ENCODE results near the gene CYREN.
"Not testable (repeated sequence)": the region's sequence is repeated elsewhere in the genome, so short reads cannot be mapped to it uniquely, and the experiment has no call there.

Gene CYREN

DNA sequence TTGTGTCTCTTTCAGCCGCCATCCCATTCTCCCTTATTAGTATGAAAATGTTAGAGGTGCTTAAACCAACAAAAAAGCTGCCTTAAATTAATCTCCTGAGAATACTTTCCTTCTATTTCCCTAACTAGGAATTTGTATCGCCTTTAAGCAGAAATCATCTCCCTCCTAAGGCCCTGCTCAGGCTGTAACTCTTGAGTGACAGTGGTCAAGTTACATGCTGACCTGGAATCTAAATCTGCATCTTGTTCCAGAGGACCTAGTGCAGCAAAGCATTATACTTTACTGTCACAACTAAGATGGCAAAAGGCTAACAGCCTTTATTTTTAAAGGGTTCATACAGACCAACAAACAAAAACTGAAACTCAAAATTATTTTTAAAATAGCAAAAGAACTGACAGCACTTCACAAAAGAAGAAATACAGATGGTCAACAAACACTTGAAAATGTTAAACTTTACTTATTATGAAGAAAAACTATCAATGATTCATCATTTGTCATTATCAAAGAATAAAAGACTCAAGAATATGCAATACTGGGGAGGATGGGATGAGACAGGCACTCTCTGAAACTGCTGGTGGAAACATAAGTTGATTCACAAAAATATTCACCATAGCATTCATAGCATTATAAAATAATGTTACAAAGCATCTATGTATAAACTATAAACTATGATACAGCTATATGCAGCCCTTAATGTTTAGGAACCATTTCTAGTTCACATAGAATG is 11.0 kb downstream of the CYREN start:
- DNase-seq (ENCODE audit: low spot score) = no peak

DNA sequence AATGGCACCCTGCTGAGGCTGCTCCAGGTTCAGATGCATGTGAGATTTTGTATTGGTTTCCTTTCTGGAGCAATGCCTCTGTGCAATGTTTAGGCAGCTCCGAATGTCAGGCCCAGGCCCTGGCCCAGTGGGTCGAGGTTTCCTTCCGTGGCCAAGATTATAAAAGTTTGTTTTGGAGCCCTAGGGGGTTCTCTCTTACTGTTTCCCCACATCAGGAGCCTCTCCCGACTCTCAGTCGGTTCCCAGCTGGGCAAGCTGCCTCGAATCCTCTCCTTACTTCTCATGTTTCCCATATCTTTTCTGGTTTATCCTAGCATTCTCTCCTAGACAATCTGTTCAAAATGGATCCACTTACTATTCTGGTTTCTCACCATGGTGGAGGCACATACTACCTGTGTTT is 11.6 kb downstream of the CYREN start:
- DNase-seq (ENCODE audit: low spot score) = no peak

DNA sequence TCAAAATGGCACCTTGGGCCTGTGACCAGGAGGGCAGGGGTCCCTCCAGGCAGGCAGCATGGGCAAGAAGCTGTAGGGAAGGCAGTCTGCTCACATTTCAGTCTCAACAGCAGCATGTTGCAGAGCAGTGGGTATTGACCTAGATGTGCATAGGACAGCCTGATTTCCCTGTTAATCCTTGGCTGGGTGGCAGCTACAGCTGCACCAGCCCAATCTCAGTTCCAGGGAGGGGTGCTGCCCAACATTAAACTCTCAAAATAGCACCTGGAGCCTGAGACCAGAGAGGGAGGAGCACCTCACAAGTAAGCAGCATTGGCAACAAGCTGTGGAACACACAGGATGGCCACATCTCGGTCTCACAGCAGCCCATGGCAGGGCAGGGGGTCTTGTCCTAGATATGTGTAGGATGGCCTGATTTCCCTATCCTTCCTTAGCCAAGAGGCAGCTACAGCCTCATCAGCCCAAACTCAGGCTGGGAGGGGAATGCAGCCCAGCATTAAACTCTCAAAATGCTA is 12.3 kb downstream of the CYREN start:
- no peak for DNase-seq (ENCODE audit: low spot score)

DNA sequence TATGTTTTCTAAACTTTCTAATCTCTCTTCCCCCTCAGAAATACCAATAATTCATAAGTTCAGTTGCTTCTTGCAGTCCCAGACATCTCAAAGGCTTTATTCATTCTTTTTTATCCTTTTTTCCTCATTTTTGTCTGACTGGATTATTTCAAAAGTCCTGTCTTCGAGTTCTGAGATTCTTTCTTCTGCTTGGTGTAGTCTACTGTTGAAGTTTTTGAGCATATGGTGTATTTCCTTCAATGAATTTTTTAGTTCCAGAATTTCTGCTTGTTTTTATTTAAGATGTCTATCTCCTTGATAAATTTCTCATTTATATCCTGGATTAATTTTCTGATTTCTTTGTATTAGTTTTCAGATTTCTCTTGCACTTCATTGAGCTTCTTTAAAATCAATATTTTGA is 14.2 kb downstream of the CYREN start:
- DNase-seq (ENCODE audit: low spot score) = no peak

DNA sequence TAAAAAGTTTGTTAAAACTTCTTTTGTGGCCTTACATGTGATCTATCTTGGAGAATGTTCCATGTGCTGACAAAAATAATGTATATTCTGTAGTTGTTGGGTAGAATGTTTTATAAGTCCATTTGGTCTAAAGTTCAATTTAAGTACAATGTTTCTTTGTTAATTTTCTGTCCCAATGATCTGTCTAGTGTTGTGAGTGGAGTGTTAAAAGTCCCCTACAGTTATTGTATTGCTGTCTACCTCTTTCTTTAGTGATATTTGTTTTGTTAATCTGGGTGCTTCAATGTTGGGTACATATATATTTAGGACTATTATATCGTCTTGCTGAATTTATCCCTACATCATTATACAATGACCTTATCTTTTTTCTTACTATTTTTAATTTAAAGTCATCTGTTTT is 15.8 kb downstream of the CYREN start:
- no peak for DNase-seq (ENCODE audit: low spot score)

DNA sequence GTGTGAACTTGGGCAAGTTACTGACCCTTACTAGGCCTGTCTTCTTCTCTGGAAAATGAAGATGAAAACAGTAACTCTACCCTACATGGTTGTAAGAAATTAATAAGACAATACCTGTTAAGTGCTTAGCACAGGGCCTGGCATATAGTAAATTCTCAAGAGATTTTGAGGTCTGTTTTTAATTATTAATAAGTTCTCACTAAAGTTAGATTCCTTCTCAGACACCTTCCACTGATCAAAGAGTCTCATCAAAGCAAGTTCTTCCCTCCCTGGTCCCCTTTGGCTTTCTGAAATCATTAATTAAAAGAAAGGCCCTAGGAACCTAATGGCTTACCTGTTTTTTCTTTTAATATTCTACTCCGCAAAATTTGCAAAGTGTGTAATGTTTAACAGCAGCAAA is 18.1 kb downstream of the CYREN start:
- no peak for DNase-seq (ENCODE audit: low spot score)

DNA sequence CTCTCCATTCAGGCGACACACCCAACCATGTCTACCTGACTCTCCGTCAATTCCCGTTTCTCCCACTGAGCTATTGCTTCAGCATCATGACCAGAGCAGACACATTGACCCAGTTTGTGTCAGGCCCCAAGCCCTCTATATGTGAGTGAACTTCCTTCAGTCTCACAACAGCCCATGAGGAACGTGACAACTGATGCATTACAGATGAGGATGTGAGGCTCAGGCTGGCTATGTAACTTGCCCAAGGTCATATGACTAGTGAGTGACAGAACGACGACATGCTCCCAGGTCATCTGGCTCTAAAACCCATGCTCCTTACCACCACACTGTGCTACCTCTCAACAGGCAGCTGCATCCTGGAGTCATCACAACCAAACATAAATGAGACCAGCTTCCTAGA is 19.0 kb downstream of the CYREN start:
- DNase-seq (ENCODE audit: low spot score) = no peak

DNA sequence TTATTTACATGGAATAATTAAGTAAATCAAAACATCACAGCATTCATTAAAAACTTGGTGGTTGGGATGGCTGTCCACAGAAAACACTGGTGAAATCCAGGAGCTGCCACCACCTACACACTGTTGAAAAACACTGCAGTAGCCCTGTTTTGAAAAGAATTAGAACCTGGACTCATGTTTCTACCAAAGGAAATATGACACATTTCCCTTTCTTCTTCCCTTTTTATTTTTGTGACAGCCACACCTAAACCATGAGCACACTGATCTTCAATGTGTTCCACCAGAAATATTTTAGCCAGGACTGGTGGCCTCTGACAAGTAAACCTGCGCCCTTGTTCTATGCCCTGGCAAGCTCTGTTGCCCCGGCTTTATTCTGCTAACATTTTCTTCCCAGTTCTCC is 19.4 kb downstream of the CYREN start:
- no peak for DNase-seq (ENCODE audit: low spot score)

DNA sequence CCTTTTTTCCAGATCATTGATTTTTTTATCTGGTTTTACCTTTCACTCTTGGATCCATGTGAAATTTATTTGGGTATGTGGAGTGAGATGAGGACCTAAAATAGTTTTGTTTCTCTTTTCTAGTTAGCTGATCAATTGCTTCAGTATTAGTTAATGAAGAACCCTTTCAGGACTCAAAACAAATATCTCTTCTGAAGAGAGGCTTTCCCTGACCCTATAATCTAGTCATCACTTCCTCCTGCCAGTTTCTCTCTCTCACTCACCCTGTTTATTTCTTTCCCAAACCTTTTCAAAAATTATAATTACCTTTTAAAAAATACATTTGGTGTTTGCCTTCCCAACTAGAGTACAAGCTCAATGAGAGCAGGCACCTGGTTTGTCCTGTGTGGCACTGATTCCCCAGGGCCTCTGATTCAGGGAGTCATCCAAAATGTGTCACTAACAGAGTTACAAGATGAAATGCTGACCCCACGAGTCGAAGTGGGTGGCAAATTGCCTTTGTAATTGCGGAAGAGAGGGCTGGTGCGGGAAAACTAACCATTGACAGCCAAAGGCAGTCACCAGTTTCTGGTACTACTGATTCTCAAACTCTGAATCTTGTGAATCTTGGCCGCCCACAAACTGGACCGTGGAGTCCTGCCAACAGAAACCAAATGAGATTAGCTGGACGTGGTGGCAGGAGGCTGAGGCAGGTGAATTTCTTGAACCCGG is 20.3 kb downstream of the CYREN start:
- DNase-seq (ENCODE audit: low spot score) = no peak

DNA sequence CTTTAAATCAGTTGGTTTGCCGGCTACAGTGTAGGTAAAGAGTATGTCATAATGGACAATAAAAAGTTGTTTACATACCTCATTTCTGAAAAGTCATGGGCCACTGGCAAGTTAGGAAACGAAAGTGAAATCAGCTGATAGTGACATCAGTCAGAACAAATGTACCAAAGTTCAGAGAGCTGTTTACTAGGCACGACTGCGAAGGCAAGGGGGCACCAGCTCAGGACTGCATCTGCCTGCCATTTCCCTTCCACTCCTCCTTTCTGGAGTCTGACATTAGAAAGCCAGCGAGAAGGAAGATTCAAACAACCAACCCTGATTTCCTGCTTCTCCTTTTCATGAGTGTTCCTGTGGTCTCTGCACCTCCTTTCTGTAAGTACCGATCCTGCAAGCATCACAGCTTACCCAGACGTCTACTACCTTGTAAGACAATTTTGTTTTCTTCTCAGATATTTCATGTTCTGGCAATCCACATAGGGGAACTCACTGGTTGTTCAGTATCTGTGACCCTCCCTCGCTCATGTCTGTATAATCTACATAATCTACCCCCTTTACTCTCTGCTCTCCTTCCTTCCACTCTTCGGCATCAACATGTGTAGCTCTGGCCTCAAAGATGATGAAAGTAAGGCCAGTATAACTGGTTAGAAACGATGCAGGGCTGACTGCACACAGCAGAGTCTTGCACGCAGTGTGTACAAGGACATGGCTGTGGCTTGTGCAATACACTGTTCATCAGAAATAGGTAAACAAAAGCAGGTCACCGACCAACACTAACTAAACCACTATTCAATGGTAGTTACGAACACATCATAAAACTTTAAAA is 22.4 kb downstream of the CYREN start, which contains the start of gene TMEM140:
Gene TMEM140, plus strand, starts transcription at position 174 of the 823 bp plus-strand sequence. CDS start 16,370 bp downstream, outside the sequence.
- peak; percentile 70 for DNase-seq (ENCODE audit: low spot score)

DNA sequence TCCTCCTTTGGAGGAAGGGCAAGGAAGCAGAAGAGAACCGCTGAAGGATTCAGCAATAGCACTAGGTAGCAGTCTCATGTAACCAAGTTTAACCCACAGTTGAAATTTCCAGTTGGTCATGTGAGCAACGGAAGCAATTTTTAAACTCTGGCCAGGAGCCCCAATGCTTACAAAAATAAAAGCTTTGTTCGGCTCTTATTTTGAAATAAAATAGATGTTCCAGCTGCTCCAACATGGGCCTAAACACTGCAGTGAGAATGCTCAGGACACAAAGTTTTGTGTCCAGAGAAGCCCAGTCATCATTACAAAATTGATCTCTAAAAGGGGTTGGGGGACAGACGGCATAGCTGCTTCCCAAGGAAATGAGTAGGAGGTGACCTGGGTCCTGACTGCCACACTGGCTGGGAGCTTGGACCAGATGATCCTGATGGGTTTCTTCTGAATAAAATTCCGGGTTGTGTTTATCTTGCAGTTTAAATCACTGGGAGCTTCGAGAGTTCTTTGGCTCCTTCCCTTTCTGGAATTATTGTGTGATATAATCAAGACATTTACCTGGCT is 23.1 kb downstream of the CYREN start:
- no peak for DNase-seq (ENCODE audit: low spot score)

DNA sequence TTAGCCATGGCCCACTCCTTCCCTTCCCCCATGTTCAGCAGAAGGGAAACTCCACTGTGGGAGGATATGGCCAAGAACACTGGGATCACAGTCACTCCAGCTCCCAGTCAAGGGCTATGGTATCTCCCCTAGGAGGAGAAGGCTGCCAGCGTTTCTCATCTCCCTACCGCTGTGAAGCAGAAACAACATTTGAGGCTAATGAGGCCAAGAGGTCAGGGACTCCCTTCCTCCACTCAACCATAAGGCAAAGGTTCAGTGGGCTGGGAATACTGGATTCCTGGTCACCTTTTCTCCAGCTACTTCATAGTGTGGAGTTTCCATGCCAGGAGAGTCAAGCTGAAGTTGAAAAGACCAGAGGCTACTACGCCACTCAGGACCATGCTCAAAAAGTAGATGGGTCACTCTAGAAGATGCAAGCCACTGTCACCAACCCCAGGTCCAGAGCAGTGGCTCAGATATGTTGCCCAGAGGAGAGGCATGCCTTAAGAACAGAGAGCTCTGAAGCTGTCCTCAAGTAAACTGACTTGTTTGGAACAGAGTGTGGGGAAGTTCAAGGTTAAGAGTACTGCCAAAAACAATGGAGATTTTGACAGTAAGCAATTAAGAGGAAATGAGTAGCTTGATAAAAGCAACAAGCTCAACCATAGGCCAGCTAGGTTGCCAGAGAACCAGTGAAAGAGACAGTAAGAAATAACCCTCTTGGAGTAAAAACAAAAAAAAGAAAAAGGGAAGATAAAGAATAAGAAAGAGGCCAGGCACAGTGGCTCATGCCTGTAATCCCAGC is 26.4 kb downstream of the CYREN start:
- no peak for DNase-seq (ENCODE audit: low spot score)

DNA sequence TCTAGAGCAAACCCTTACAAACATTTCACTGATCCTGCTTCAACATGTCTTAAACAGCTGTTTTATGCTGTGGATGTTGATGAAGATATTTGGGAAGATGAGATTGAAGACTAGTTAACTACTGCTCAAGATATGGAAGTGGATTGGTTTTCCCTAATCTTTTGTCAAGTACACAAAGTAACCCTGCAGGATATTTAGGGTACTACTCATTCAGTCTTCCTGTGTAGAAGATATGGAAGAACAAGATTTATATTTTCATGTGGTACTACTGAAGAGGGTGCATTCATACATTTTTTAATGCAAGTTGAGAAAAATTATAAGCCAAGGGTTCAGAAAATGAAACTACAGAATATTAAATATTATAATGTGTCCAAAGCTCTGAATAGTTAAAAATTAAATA is 40.9 kb downstream of the CYREN start:
- DNase-seq (ENCODE audit: low spot score) = no peak

DNA sequence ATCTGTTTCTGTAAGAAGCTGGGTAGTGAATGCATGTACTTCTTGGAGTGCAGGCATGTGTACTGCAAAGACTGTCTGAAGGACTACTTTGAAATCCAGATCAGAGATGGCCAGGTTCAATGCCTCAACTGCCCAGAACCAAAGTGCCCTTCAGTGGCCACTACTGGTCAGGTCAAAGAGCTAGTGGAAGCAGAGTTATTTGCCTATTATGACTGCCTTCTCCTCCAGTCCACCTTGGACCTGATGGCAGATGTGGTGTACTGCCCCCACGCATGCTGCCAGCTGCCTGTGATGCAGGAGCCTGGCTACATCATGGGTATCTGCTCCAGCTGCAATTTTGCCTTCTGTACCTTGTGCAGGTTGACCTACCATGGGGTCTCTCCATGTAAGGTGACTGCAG is 41.6 kb downstream of the CYREN start:
- DNase-seq (ENCODE audit: low spot score) = no peak

DNA sequence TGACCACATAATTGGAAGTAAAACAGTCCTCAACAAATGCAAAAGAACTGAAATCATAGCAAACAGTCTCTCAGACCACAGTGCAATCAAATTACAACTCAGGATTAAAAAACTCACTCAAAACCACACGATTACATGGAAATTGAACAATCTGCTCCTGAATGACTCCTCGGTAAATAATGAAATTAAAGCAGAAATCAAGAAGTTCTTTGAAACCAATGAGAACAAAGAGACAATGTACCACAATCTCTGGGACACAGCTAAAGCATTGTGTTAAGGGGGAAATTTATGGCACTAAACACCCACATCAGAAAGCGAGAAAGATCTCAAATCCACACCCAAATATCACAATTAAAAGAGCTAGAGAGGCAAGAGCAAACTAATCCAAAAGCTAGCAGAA is 45.9 kb downstream of the CYREN start:
- not testable (repeated sequence) for DNase-seq (ENCODE audit: low spot score)

DNA sequence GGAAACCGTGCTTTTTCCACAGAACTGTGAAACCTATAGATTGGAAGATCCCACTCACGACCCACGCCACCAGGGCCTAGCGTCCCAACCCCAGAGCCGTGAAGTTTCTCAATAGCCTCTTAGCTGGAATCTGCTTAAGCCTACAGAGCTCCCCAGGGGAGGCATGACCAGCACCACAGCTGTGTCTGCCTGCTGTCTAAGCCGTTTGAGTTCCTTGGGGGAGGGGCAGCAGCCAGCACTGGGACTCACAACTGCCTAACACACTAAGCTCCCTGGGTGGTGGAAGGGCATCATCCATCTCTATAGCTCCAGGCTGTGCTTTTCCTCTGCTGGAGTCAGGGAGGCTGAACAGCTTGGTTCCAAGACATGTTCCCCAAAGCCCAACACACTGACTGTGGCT is 48.6 kb downstream of the CYREN start:
- DNase-seq (ENCODE audit: low spot score) = no peak

DNA sequence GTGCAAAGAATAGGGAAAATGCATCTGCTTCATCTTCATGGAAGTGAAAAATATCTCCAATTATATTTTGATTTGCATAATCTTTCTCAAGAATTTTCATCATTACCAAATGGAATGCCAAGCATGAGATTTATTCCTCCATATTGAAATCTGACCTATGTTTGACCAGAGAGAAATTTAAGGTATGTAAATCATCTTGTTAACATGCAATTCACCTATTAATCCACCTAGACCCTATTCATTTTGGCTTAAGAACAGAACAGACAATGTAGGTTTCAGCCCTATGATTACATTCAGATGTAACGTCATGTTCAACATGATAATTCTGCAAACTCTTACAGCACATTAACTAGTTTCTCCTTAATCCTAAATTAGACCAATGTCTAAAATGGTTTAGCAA is 53.4 kb downstream of the CYREN start:
- DNase-seq (ENCODE audit: low spot score) = no peak

Data from SW480 (cell line).